ENCODE data around the gene SPAG5. TPM values are rescaled to one million over a fixed set of nuclear protein-coding genes. Genes with fewer than 3 reads are reported as not detected.
A peak's percentile ranks its signal among the peaks of the same experiment; 100 is the strongest.

Gene SPAG5
- polyA plus RNA-seq, 1 donor from 2014 or later: 19.9 TPM

DNA sequence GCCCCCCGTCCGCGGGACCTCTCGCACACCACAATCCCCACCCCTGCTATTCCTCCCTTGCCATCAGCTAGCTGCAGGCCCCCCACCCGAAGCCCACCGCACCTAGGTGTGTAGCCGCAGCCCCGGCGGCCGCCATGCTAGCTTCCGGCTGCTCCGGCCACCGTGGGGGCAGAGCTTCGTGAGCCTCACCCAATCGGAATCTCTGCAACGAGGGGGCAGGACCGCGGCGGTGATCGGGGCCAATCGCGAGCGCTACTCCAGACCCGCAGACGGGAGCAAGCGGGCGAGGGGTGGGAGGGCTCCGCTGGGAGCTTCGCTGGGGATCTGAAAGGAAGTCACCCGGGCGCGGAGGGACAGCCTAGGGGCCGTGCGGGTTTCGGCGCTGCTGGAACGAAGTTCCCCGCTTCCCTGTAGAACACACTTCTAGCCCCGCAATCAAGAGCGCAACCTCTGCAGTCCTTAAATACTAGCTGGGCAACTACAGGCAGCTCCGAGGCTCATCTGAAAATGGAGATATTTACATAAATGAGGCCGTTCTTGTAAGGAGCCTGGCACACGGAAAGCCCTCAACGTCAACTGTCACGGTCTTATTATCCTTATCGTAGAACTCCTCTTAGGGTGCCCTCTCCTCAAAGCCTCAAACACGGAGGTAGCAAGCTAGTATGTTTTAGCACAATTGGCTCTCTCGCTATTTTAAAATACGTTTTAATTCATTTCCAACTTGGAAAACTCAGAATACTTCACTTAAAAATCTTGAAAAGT, 27.3 kb downstream of the SPAG5 start, which contains the start of gene PIGS:
TSS of gene PIGS (minus strand) at position 164 of the 762 bp plus-strand sequence. CDS start at position 136, 28 bp downstream.
- H4K20me1 ChIP-seq (ENCODE audit: insufficient read depth): no peaks in the 10 kb centered on the region
- peak within 1 kb of the TSS; percentile 88 for H3K4me2 ChIP-seq (ENCODE audit: low read length)
- no peaks in the 10 kb centered on the region for H3F3A ChIP-seq (ENCODE audit: insufficient read depth, low read length, poor library complexity, severe bottlenecking)
- peak within 1 kb of the TSS; percentile 69 for H2AFZ ChIP-seq (ENCODE audit: low read depth, low read length)
- H3K4me3 ChIP-seq (ENCODE audit: low read length): peak within 1 kb of the TSS; percentile 100
- H3K36me3 ChIP-seq (ENCODE audit: insufficient read depth, low read length): no peaks in the 10 kb centered on the region
- peak within 1 kb of the TSS; percentile 80 for H3K27ac ChIP-seq (ENCODE audit: low read length)
- H3K27me3 ChIP-seq (ENCODE audit: insufficient read depth, low read depth, low read length): no peaks in the 10 kb centered on the region
- peaks cover 16% of the 10 kb centered on the region for H3K79me2 ChIP-seq (replicated peaks; ENCODE audit: insufficient read depth, low read length)
- no peaks in the 10 kb centered on the region for H3K9me2 ChIP-seq (ENCODE audit: insufficient read depth, low read length)
- peak within 1 kb of the TSS; percentile 89 for H3K9ac ChIP-seq (ENCODE audit: low read length)
- H3K9me3 ChIP-seq (ENCODE audit: low read length): no peaks in the 10 kb centered on the region
- TF ChIP-seq EP300 (conservative IDR thresholded peaks at IDR 0.05; ENCODE audit: poor library complexity, severe bottlenecking): no peak
- TF ChIP-seq RAD21 (conservative IDR thresholded peaks at IDR 0.05): no peak
- TF ChIP-seq SMC3 (conservative IDR thresholded peaks at IDR 0.05; ENCODE audit: poor library complexity): no peak
- TF ChIP-seq MXI1 (conservative IDR thresholded peaks at IDR 0.05; ENCODE audit: poor library complexity, severe bottlenecking): peak; percentile 70
- TF ChIP-seq POLR2AphosphoS5 (IDR thresholded peaks at IDR 0.05): peak; percentile 89
- TF ChIP-seq, protein P1, sequence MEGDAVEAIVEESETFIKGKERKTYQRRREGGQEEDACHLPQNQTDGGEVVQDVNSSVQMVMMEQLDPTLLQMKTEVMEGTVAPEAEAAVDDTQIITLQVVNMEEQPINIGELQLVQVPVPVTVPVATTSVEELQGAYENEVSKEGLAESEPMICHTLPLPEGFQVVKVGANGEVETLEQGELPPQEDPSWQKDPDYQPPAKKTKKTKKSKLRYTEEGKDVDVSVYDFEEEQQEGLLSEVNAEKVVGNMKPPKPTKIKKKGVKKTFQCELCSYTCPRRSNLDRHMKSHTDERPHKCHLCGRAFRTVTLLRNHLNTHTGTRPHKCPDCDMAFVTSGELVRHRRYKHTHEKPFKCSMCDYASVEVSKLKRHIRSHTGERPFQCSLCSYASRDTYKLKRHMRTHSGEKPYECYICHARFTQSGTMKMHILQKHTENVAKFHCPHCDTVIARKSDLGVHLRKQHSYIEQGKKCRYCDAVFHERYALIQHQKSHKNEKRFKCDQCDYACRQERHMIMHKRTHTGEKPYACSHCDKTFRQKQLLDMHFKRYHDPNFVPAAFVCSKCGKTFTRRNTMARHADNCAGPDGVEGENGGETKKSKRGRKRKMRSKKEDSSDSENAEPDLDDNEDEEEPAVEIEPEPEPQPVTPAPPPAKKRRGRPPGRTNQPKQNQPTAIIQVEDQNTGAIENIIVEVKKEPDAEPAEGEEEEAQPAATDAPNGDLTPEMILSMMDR (IDR thresholded peaks at IDR 0.05; ENCODE audit: poor library complexity, severe bottlenecking): no peak
- TF ChIP-seq, protein P2, sequence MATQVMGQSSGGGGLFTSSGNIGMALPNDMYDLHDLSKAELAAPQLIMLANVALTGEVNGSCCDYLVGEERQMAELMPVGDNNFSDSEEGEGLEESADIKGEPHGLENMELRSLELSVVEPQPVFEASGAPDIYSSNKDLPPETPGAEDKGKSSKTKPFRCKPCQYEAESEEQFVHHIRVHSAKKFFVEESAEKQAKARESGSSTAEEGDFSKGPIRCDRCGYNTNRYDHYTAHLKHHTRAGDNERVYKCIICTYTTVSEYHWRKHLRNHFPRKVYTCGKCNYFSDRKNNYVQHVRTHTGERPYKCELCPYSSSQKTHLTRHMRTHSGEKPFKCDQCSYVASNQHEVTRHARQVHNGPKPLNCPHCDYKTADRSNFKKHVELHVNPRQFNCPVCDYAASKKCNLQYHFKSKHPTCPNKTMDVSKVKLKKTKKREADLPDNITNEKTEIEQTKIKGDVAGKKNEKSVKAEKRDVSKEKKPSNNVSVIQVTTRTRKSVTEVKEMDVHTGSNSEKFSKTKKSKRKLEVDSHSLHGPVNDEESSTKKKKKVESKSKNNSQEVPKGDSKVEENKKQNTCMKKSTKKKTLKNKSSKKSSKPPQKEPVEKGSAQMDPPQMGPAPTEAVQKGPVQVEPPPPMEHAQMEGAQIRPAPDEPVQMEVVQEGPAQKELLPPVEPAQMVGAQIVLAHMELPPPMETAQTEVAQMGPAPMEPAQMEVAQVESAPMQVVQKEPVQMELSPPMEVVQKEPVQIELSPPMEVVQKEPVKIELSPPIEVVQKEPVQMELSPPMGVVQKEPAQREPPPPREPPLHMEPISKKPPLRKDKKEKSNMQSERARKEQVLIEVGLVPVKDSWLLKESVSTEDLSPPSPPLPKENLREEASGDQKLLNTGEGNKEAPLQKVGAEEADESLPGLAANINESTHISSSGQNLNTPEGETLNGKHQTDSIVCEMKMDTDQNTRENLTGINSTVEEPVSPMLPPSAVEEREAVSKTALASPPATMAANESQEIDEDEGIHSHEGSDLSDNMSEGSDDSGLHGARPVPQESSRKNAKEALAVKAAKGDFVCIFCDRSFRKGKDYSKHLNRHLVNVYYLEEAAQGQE (IDR thresholded peaks at IDR 0.05; ENCODE audit: borderline replicate concordance): peak; percentile 75
- TF ChIP-seq TAF1 (IDR thresholded peaks at IDR 0.05; ENCODE audit: low read depth): peak; percentile 89
- TF ChIP-seq EZH2 (IDR thresholded peaks at IDR 0.05; ENCODE audit: borderline replicate concordance, insufficient read depth, low read length, poor library complexity, severe bottlenecking): no peak

DNA sequence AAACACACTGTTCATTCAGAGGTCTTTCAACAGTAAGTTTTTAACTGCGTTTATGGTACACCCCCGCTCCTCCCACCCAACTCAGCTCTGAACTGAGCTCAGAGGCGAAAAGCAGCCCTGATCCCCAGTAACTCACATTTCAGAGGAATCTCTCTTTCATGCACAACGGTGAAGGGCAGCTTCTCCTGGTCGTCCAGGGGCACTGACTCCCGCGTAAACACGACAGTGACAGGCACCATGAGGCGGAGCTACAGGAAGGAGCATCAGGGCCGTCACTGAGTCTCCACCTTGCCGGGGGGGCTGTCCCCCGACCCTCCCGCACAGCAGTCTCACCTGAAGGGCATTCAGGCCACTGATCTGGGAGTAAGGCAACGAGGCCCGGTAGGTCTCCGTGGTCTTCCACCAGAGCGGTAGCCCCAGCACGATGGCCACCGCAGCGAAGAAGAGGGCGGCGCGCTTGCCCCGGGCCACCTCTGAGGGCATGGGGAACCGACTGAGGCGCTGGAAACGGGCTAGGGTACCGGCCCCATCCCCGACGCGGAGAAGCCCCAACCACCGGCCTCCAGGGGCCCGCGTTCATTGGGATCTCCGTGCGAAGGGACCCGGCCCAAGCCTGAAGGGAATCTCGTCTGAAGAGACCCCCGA, 28.0 kb downstream of the SPAG5 start:
- H3K79me2 ChIP-seq (replicated peaks; ENCODE audit: insufficient read depth, low read length): peaks cover 16% of the 10 kb centered on the region
- H3K4me2 ChIP-seq (ENCODE audit: low read length): peak overlapping the region; percentile 88
- peak overlapping the region; percentile 100 for H3K4me3 ChIP-seq (ENCODE audit: low read length)
- H4K20me1 ChIP-seq (ENCODE audit: insufficient read depth): no peaks in the 10 kb centered on the region
- H3F3A ChIP-seq (ENCODE audit: insufficient read depth, low read length, poor library complexity, severe bottlenecking): no peaks in the 10 kb centered on the region
- no peaks in the 10 kb centered on the region for H3K36me3 ChIP-seq (ENCODE audit: insufficient read depth, low read length)
- H3K27me3 ChIP-seq (ENCODE audit: insufficient read depth, low read depth, low read length): no peaks in the 10 kb centered on the region
- peak overlapping the region; percentile 89 for H3K9ac ChIP-seq (ENCODE audit: low read length)
- H3K27ac ChIP-seq (ENCODE audit: low read length): peak overlapping the region; percentile 80
- no peaks in the 10 kb centered on the region for H3K9me2 ChIP-seq (ENCODE audit: insufficient read depth, low read length)
- peak overlapping the region; percentile 69 for H2AFZ ChIP-seq (ENCODE audit: low read depth, low read length)
- TF ChIP-seq, protein P1 (IDR thresholded peaks at IDR 0.05; ENCODE audit: poor library complexity, severe bottlenecking): no peak
- TF ChIP-seq POLR2AphosphoS5 (IDR thresholded peaks at IDR 0.05) (no peak), MXI1 (conservative IDR thresholded peaks at IDR 0.05; ENCODE audit: poor library complexity, severe bottlenecking) (no peak), EZH2 (IDR thresholded peaks at IDR 0.05; ENCODE audit: borderline replicate concordance, insufficient read depth, low read length, poor library complexity, severe bottlenecking) (no peak), EP300 (conservative IDR thresholded peaks at IDR 0.05; ENCODE audit: poor library complexity, severe bottlenecking) (no peak), RAD21 (conservative IDR thresholded peaks at IDR 0.05) (no peak), SMC3 (conservative IDR thresholded peaks at IDR 0.05; ENCODE audit: poor library complexity) (no peak), TAF1 (IDR thresholded peaks at IDR 0.05; ENCODE audit: low read depth) (no peak)
- H3K9me3 ChIP-seq (ENCODE audit: low read length): no peaks in the 10 kb centered on the region
